GM15510 (cell line): ENCODE measurements around the gene INSR.

ENCODE experiments used
- POLR2A ChIP-seq: IDR thresholded peaks from 3 replicates; pipeline ENCODE4 v1.6.1; 2011; ENCODE audit warnings: borderline replicate concordance; ENCODE audit not compliant: insufficient read length; ENCODE audit errors: extremely low read depth

Gene INSR

DNA sequence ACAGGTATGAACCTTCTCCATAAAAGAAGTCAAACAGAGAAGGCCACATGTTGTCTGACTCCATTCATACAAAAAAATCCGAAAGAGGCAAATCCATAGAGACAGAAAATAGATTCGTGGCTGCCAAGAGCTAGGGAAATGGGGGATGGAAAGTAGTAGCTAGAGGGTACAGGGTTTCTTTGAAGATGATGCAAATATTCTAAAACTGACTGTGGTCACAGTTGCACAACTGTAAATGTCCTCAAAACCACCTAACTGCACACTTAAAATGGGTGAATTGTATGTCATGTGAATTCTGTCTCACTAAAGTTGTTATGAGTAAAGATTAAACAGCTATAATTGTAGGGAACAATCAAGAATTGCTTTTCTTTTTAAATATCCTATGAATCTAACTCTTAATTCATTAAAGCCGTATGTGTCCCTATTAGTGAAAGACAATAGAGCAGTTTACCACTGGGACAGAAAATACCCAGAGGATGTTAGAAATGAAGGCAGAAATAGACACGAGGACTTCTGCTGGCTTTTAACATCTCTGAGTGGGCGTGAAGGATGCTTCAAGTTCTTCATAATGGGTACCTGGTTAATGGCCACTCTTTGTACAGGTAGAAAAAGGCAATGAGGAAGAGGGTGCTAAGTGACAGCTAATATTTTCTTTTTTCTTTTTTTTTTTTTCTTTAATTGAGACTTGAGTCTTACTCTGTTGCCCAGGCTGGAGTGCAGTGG, 21.2 kb downstream of the INSR start:
- no peak for TF ChIP-seq POLR2A

DNA sequence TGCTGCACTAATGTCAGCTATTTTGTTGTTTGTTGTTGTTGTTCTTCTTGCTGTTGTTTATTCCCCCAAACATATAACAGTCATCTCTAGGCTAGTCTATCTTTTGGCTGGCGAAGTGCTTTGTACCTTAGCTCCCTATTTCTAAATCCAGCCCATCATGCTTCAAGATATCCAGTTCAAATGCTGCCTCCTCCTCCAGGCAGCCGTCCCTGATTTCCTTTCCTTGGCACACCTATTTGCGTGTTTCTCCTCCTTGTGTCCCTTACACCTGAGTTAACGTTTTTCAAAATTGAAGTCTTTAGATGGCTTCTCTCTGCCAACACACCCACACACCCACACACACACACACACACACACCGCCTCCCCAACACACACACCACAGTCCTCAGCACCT, 25.5 kb downstream of the INSR start:
- TF ChIP-seq POLR2A: no peak

DNA sequence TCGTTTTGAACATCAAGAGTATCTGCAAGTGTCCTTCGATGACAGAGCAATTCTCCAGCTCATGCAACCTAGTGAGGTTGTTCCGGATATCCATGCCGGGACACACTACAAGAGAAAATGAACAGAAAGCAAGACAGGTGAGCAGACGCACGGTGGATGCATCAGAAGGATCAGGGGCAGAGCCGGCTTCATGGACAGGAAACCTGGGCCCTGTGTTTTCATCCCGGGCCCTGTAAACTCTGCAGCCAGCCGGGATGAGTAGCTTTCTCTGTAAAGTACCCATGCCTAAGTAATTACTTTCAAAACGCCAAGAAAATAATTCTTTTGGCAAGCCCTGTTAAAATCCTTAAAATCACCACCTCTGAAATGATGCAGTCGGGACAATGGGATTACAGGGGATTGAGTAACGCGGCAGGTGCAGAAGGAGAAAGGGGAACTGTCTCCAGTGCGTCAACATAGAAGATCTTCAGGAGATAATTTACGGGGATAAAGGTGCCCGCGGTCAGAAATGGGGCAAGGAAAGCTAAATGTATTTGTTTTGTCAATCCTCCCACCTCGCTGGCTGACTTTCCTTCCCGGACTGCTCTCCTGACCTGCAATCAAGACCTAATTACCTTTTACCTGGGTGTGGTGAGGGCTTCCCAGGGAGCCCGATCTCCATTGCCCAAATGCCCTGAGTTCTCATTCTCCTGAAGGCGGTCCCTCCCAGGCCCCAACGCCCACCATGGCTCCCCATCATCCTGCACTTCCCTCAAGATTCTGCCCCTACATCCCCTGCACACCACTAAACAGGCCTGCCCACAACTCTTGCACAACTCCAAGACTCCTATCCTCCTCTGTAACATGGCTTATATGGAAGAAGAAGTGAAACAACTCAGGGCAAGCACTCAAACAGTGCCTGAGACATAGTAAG, 26.2 kb downstream of the INSR start:
- no peak for TF ChIP-seq POLR2A

DNA sequence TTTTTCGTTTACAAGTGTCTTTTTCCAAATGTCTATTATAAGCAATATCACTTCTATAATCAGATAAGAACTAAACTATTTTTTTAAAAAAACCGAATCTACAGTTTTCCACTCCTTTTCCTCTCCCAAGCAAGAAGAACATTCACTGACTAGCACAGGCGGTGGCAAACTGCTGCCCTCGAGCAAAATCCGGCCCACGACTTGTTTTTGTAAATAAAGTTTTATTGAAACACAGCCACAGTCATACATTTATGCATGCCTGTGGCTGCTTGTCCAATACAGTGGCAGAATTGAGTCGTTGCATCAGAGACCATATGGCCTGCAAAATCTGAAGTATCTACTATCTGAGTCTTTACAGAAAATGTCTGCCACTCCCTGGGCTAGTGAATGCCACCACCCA, 27.4 kb downstream of the INSR start:
- TF ChIP-seq POLR2A: no peak

DNA sequence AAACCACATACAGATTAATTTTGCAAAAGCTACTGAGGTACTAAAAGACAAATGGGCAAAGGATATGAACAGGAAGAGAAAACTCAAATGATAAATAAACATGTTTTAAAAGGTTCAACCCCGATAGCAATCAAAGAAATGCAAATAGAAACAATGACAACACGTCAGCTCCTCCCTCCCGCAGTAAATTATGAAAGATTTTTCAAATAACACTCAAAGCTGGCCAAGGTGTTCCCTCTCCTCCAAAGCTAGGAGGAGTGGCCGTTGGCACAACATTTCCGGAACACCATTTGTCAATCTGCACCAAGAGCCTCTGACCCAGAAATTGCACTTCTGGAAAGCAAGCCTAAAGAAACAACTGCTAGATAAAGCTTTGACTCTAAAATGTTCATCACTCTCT, 28.3 kb downstream of the INSR start:
- TF ChIP-seq POLR2A: no peak

DNA sequence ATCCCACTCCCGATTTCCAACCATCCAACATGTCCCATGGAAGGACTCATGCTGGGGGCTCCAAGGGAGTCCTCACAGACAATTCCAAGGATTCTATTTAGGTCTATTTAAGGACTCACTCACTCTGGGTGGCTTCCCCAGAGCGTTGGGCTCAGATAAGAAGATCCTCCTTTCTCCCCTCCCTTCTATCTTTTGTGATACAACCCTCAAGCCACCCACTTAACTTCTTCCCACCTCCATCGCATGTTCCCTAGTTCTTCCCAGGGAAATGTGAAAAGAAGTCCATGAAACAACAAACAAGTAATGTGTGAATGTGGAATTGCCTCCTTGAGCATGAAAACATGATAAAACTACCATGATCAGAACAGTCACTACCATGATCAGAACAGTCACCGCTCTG, 29.4 kb downstream of the INSR start:
- TF ChIP-seq POLR2A: no peak

DNA sequence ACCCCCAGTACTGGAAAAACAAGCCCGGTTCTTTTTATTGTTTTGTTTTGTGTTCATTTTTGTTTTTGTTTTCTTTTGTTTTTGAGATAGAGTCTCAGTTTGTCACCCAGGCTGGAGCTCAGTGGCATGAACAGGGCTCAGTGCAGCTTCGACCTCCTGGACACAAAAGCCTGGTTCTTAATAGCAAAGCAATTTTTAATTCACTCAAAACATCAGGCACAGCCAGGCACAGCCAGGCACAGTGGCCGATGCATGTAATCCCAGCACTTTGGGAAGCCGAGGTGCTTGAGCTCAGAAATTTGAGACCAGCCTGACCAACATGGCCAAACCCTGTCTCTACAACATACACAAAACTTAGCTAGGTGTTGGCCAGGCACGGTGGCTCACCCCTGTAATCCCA, 30.7 kb downstream of the INSR start:
- no peak for TF ChIP-seq POLR2A

DNA sequence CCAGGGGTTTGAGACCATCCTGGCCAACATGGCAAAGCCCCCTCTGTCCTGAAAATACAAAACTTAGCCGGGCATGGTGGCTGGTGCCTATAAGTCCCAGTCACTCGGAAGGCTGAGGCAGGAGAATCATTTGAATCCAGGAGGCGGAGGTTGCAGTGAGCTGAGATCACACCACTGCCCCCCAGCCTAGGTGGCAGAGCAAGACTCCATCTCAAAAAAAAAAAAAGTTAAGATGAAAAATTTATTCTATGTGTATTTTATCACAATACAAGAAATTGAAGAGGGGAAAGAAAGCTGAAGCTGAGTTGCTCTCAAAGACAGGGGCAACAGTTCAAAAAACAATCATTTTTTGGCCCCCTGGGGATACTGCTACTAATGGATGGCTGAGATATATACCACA, 31.1 kb downstream of the INSR start:
- no peak for TF ChIP-seq POLR2A

DNA sequence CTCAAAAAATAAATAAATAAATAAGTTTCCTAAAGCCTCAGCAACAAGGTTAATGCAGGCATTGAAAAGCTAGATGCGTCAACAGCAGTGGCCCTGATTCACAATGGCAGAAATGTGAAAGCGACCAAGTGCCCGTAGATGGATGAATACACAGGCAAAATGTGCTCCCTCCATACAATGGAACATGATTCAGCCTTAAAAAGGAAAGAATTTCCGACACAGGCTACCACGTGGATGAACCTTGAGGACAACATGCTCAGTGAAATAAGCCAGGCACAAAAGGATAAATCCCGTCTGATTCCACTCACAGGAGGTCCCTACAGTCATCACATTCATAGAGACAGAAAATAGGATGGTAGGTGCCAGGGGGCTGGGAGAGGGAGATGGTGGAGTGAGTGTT, 31.7 kb downstream of the INSR start:
- no peak for TF ChIP-seq POLR2A

DNA sequence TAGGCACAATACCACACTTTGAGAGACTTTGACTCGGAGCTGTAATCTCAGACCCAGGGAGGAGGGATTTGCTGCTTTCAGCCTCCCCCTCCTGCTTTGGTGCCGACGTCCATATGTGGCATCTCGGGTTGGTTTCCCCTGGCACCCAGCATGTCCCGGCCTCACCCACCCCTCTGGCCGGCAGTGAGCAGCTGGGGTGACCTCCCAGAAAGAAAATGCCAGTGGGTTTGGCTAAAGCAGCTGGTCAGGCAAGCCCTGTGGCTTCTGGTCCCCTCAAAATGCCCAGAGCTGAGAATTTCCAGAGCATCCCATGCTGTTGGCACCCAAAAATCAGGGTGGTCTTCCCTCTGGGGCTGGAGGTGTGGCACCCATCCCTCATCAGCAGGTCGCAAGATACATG, 34.1 kb downstream of the INSR start:
- no peak for TF ChIP-seq POLR2A

DNA sequence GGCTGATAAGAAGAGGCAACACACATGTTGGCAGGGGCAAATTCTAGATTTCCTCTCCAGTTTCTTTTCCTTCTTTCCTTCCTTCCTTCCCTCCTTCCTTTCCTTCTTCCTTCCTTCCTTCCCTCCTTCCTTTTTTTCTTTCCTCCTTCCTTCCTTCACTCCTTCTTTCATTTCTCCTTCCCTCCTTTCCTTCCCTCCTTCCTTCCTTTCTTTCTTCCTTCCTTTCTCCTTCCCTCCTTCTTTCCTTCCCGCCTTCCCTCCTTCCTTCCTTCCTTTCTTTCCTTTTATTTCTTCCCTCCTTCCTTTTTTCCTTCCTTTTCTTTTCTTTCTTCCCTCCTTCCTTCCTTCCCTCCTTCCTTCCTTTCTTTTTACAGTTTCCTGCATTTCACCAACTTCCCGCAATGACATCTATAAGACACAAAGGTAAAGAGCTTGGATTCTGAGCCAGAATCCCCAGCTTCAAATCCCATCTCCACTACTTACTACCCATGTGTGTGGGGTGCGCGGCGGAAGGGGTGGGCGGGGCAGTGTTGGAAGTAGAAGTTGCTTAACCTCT, 35.3 kb downstream of the INSR start:
- TF ChIP-seq POLR2A: no peak

DNA sequence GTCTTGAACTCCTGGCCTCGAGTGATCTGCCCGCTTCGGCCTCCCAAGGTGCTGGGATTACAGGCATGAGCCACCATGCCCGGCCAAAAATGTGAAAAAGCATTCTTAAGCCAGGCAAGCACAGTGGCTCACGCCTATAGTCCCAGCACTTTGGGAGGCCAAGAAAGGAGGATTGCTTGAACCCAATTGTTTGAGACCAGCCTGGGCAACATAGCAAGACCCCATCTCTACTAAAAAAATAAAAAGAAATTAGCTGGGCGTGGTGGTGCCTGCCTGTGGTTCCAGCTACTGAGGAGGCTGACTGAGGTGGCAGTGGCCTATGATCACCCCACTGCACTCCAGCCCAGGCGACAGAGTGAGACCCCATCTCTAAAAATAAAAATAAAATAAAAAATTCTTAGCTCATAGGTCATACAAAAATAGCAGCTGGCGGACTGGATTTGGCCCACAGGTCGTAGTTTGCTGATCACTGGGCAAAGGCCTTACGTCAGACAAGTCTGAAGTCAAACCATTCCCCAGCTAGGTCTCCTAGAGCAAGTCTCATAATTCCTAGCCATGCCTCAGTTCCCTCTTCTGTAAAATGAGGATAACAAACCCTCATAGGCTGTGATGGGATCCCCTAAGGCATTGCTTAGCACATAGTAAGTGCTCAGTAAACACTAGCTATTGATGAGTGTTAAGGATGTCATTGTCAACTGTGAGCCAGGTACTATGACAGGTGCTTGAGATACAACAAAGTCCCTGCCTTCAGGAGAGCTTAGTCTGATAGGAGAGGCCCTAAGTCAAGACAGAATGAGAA, 36.0 kb downstream of the INSR start:
- no peak for TF ChIP-seq POLR2A

DNA sequence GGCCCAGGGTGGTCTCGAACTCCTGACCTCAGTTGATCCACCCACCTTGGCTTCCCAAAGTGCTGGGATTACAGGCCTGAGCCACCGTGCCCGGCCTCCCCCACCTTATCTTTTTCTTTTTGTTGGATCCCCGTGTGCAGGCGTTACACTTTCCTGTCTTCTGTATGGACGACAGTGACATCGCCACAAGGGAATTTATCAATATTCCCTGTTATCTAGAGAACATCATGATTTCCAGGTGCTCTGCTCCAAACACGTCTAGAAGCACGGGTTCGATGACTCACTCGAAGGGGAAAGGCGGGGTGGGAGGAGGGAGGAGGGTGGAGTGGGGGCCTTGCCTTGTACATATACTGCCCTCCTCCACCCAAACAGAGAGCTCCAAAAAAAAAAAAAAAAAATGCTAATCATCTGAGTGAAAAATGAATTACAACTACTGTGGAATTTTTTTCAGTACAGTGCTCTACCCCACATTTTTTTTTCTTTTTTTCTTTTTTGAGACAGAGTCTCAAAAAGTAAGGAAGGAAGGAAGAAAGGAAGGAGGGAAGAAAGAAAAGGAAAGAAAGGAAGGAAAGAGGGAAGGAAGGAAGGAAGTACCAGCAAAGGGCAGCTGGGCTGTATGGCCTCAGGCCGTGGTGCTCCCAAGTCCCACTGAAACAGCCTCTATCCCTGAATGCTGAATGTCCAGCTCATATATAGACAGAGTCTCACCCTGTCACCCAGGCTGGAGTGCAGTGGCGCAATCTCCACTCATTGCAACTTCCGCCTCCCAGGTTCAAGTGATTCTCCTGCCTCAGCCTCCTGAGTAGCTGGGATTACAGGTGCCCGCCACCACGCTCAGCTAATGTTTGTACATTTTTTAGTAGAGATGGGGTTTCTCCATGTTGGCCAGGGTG, 36.8 kb downstream of the INSR start:
- TF ChIP-seq POLR2A: no peak

DNA sequence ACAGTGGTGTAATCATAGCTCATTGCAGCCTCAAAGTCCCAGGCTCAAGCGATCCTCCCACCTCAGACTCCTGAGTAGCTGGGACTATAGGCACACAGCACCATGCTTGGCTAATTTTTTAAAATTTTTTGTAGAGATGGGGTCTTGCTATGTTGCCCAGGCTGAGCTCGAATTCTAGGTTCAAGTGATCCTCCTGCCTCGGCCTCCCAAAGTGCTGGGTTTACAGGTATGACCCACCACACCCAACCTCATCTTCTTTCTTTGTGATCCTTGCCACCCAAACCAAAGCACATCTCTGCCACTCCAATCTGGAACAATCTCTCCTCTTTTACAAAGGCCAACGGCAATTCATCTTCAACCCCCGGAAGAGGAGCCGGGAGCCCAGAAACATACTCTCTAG, 38.6 kb downstream of the INSR start:
- no peak for TF ChIP-seq POLR2A

DNA sequence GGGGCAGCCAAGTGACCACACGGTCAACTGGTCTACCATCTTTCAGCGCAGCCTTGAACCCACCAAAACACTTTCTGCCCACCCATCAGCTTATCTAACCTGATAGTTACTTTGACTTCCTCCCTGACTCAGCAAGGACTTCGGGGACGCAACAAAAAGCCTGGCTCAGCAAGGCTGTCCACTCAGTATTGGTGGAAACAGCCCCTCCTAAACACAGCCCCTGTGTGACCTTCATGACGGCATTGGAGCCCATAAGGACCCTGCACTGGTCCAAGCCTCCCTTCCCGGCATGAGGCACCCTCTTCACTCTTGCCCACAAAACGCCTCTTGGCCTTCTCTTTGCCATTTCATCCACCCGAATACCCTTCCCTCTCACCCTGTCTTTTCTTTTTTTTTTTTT, 39.1 kb downstream of the INSR start:
- no peak for TF ChIP-seq POLR2A

DNA sequence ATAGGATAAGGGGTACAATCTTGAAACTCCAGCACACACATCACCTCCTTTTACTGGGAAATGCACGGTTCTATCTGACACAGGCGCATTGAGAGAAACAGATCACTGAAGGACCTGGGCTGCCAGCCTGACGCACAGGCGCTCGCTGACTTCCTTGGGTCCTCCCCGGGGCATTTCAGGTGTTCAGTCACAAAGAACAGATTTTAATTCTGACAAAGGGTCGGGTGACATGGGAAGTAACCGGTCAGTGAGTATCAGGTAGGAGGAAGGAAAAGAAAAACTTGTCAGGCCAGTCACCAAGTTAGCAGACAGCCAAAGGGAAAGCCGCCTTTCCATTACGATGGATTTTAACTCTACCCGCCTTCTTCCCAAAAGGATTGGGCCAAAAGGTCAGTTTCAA, 39.6 kb downstream of the INSR start:
- no peak for TF ChIP-seq POLR2A
